ENCODE results near the gene ATP5F1E.

- TF ChIP-seq CTCF (IDR thresholded peaks at IDR 0.05 in 4 of 5, conservative IDR thresholded peaks at IDR 0.05 in 1 of 5), result no peak
- TF ChIP-seq POLR2A (IDR thresholded peaks at IDR 0.05), result no peak
Observed at GRCh38 chr20:59028812-59029211, 3.3 kb downstream of the ATP5F1E start.

Measured in gastrocnemius medialis (tissue), 4 donors.